ENCODE measurements around the gene WBP2NL. TPM values are rescaled to one million over a fixed set of nuclear protein-coding genes. Genes with fewer than 3 reads are reported as not detected.

The WBP2NL gene
- total RNA-seq, 1 experiment from 2014 or later, result 0.22 TPM

GRCh38 chr22:41976961-41977566, 21.5 kb upstream of the WBP2NL start:
- H2BK5ac ChIP-seq (ENCODE audit: insufficient read length, low read length), result no peak overlapping the region
- peaks cover 11% of the 10 kb centered on the region for H3K23me2 ChIP-seq (ENCODE audit: insufficient read length, low read depth, low read length, poor library complexity, severe bottlenecking)
- H4K91ac ChIP-seq (ENCODE audit: insufficient read length, low read depth, low read length), result no peak overlapping the region
- WGBS (ENCODE audit: extremely low coverage, insufficient read length, low lambda C conversion rate), result no CpG with 5 or more reads among the region's 46 CpGs
- DNase-seq, result no peak
- H2BK12ac ChIP-seq (ENCODE audit: insufficient read length, low read depth, low read length), result no peak overlapping the region
- H3K9me3 ChIP-seq (ENCODE audit: control insufficient read depth, low read depth, low read length), result no peaks in the 10 kb centered on the region
- H4K20me1 ChIP-seq (ENCODE audit: control insufficient read depth, insufficient read depth, insufficient read length), result no peaks in the 10 kb centered on the region
- no peak overlapping the region for H3K56ac ChIP-seq (ENCODE audit: insufficient read length, low read depth, low read length)
- H3K27me3 ChIP-seq (ENCODE audit: insufficient read depth, low read length), result peaks cover 18% of the 10 kb centered on the region
- no peak overlapping the region for H3K4ac ChIP-seq (ENCODE audit: low read depth, low read length)
- no peak overlapping the region for H3K23ac ChIP-seq (ENCODE audit: insufficient read length, low read depth, low read length)
- no peak overlapping the region for H4K5ac ChIP-seq (ENCODE audit: insufficient read length, low read depth, low read length)
- H3K27ac Mint-ChIP-seq, result no peak overlapping the region
- H2BK20ac ChIP-seq (ENCODE audit: low read depth, low read length, poor library complexity, severe bottlenecking), result no peak overlapping the region
- no peak overlapping the region for H4K8ac ChIP-seq (replicated peaks; ENCODE audit: insufficient read length, low read depth, low read length)
- no peak overlapping the region for H3K27ac ChIP-seq (ENCODE audit: insufficient read length, low read depth, low read length)
- peaks cover 68% of the 10 kb centered on the region for H3K27me3 Mint-ChIP-seq (ENCODE audit: low read depth)
- no peak overlapping the region for H2AK5ac ChIP-seq (ENCODE audit: insufficient read length, low read length)
- H3K4me3 Mint-ChIP-seq, result peak overlapping the region; percentile 65 to 81
- peaks cover 3 to 7% (median 7%) of the 10 kb centered on the region in 3 experiments; a peak in 6 of 7 replicates for H3K36me3 Mint-ChIP-seq (ENCODE audit: insufficient read depth in 1 of 3, low read depth in 3 of 3)
- H3K4me2 ChIP-seq (ENCODE audit: insufficient read depth, insufficient read length, low read length), result peak overlapping the region; percentile 87
- no peaks in the 10 kb centered on the region for H3K79me1 ChIP-seq (ENCODE audit: insufficient read depth, low read depth, low read length, poor library complexity, severe bottlenecking)
- H2BK120ac ChIP-seq (ENCODE audit: low read depth, low read length, poor library complexity, severe bottlenecking), result no peak overlapping the region
- no peak overlapping the region for H2AFZ ChIP-seq (ENCODE audit: low read length)
- H3K9ac ChIP-seq (ENCODE audit: extremely low read depth, insufficient read length, low read length), result peak overlapping the region; percentile 59
- no peak overlapping the region for H2BK15ac ChIP-seq (ENCODE audit: low read depth, low read length)
- H3K14ac ChIP-seq (ENCODE audit: insufficient read depth, low read length), result peak overlapping the region; percentile 66
- H3K4me1 ChIP-seq (ENCODE audit: insufficient read depth, low read length), result peaks cover 4% of the 10 kb centered on the region
- no peaks in the 10 kb centered on the region; a peak in 2 of 5 replicates for H3K9me3 Mint-ChIP-seq
- H3T11ph ChIP-seq (ENCODE audit: low read length), result no peak overlapping the region
- H3K18ac ChIP-seq (ENCODE audit: insufficient read length, low read depth, low read length), result peak overlapping the region; percentile 85
- TF ChIP-seq CTCF (conservative IDR thresholded peaks at IDR 0.05), result no peak
- H3K79me2 ChIP-seq (ENCODE audit: insufficient read depth, low read length), result no peaks in the 10 kb centered on the region
- peaks cover 25 to 26% of the 10 kb centered on the region in 2 experiments for H3K4me1 Mint-ChIP-seq
